Head of caudate nucleus (tissue), 42 donors: Measurements from ENCODE around the gene GULP1.

Experiments
- DNase-seq, 42 donors: peaks; one replicate each; pipeline versions ENCODE4 v3.0.0 to v3.0.0-alpha.2; 2020 to 2021; ENCODE audit warnings: mixed read lengths in 7 of 42
- intact Hi-C: fragments of 100-400 bp; cut with DNase I; formaldehyde crosslinking; loops from one replicate; pipeline ENCODE4 v1.15.0; 2022

Gene GULP1

DNA sequence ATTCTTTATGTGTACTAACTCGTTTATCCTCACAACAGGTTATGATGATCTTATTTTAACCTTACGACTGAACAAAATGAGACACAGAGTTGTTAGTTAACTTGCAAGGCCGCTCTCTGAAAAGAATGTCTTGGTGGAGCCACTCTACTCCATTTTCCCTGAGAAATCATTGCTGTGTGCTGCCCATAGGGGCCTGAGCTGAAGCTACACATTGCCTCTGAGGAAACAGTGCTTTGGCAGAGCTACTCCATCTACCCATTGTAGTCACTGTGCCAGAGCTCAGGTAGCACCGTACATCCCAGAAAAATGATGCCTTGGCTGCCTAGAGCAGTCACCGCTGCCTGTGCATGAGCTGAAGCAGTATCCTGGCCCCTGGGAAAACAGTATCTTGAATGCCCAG, 61.6 kb downstream of the GULP1 start:
- intact Hi-C loops = no loop called here
- no peak for DNase-seq

DNA sequence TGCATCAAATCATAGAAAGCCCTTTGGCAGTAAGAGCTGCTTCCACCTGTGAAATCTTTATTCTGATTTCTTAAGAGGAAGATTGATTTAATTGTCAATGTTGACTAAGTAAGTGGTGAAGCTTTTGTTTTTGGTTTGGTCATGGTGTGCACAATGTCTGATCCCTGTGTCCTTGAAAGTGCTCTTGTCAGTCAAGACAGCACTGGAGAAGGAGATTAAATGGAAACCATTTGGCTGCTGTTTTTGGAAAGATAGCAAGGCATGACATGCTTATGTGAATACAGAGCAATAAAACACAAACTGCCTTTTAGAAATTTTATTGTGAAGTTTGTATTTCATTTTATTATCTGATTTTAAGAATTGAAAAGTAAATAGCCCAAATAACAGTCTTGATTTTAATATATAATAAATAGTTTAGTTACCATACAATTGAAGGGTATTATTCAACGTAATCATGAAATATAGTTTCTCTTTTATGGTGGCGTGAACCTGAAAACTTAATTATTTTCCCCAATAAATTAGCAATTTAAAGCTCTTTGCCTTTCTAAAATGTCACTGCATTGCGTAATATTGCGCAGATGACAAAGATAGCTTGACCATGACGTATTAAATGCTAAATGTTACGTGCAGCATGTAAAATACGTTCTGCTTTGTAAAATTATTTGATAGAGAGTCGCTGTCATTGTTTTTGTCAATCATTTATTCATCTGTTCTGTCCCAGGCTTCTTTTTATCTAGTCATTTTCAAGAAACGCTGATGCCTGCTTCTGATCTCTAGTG, 69.0 kb downstream of the GULP1 start:
- DNase-seq = no peak
- intact Hi-C loops = no loop called here

DNA sequence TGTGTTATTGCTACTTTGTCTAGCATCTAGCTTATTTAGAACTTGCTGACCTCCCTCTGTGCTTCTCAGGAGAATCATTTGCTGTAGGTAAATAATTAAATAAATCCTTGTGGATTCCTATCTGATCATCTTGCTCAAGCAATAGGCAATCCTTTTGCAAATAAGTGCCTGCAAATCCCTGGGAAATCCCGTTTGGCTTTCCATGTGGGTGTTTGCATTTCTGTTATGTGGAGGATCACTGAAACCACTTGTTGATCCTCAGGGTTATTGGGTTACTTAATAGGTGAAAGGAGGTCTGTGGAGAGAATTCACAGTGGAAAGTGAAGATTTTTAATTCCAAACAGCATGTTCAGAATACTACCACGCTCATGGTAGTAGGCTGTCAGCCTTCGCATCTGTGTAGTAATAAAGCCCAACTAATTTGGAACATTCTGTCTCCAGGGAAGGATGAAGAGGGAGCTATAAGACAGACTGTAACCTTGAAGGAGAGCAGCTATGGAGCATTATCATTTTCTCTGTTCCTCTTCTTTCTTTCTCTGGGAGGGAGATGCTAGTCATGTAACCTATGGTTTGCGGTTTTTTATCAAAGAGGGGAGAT, 72.5 kb downstream of the GULP1 start:
- peak in 5 of 42 donors; percentile 9 to 52 (median 25) for DNase-seq
- intact Hi-C loops = no loop called here

DNA sequence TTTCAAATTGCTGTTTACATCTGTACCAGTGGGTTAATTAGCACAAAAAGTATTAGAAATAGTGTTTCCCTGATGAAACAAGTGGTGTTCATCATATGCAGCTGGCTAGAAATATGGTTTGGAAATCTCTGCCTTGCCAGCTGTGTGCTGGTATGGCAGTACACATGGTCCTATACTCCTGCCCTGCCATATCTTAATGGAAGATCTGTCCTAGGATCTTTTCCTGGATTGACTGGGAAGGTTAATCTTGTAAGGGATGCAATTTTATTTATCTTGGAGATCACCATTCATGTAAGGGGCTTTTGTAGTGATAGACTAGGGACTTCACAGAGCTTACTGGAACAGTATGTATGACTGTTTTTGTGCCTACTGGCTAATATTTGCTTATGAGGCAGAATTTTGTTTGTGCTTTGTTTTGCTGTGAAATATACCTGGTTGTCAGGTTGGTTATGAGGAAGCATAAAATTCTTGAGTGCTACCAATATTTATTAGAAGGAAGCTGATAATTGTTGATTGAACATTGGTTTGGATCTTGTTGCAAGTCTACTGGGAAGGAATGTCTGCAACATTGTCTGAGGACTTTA, 73.5 kb downstream of the GULP1 start:
- intact Hi-C loops = no loop called here
- DNase-seq = no peak

DNA sequence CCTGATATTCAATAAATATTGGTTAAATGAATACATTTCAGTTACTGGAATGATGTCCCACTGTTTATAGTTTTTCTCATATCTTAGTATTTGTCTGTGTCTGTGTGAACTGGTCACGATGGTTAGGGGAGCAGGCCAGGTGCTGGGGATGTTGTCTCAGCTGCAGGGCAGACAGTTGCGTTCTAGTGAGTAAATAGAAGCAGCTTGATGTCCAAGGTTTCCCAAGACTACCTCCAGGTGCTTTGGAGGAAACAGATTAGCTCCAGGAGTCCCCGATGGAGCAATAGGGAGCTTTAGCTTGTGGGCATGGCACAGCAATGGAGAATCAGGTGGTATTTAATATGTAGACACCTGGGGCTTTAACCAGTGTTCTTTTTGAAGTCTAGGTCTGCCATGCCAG, 75.5 kb downstream of the GULP1 start:
- DNase-seq = no peak
- intact Hi-C loops = no loop called here

DNA sequence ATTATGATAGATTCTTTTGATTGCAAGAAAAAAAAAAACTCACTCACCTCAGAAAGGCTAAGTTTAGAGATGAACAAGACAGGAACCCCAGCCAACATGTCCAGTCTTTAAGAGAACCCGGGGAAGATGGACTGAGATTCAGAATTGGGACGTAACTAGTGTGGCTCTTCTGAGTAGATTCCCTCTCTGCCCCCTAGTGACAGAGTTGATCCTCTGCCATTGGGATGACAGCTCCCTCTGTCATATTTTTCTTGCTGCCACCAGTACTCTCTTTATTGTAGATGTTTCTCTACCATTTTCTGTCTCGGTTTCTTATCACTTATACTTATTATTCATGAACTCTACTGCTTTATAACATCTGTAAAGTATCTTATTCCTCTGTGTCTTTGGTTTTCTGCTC, 77.7 kb downstream of the GULP1 start:
- peak in 29 of 42 donors; percentile 11 to 81 (median 48) for DNase-seq
- intact Hi-C loops = no loop called here

DNA sequence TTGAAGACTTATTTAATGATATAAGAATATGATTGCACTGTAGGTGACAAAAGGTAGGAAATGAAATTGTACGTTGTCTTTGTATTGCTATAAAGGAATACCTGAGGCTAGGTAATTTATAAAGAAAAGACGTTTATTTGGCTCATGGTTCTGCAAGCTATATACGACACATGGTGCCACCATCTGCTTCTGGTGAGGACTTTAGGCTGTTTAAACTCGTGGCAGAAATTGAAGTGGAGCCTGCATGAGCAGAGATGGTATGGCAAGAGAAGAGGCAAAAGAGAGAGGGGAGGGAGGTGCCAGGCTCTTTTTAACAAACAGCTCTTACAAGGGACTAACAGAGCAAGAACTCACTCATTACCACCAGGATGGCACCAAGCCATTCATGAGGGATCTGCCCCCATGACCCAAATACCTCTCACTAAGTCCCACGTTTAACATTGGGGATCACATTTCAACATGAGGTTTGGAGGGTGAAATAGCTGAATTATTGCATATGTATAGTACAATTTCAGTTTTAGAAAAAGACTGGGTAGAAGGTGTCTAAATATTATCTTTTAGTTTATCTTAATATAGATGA, 86.8 kb downstream of the GULP1 start:
- intact Hi-C loops = no loop called here
- DNase-seq = no peak

DNA sequence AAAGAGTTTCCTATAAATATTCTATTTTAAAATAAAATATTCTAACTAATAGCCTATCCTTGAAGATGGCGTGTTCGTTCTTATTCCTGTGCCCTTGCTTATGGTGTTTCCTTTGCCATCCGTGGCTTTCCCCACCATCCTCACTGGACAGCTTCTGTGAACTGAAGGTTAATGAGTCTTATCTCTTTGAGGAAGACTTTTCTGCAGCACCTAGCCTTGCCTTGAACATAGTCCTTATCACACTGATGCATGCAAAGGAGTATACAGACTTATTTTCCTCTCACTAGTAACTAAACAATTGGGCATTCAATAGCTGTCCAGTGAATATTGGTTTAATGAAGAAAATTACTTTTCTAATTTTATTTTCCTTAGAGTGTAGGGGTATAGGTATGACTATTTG, 88.1 kb downstream of the GULP1 start:
- DNase-seq = no peak

DNA sequence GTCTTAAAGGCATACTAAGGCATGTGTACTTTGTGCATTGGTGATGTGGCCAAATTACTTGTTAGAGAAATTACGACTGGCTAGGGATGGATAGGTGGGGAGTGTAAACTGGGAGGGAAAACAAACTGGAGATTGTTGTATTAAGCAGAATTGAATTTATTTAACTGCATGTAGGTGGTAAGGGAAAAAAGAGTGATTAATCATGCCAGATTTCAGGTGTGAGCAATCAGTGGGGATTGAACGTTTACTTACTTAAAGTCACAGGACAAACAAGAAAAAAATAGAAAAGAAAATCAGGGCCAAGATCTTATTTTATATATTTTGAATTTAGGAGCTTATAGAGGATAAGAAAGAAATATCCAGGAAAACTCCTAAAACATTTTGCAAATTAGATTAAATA, 88.6 kb downstream of the GULP1 start:
- DNase-seq = no peak
- intact Hi-C loops = no loop called here

More for the DNA sequence above, 88.1 kb downstream of the GULP1 start:
- intact Hi-C loops = no loop called here

DNA sequence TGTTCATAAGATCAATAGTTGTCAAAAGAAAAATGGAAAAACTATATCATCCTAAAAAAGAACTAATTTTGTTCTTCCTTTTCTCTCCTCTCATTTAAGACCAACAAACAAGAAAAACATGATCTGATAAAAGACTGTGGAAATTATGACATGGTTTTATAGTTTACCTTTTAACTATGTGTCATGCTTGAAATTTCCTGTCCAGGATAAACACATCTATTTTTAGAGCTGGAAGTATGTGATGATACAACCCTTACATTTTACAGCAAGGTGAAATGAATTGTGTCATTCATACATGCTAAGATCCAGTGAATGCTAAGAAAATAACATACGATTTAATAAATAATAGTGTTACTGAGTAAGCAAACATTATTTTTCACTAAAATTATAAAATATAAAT, 89.9 kb downstream of the GULP1 start:
- intact Hi-C loops = no loop called here
- no peak for DNase-seq

DNA sequence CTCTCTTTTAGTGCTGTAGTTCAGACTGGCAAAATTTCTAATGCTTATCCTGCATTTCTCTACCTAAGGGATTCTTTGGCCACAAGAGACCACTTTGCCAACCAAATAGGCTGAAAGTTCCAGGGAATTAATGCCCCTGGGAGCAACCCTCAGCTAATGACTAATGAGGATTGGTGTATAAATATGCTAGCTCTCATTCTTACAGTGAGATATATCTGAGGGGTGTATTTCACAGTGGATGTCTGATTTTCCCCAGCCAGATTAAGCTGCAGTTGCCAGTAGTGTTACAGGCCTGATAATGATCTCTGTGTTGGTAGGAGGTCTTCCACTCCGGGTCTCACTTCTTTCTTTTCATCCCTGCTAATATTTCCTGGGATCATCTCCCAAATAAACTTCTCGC, 90.4 kb downstream of the GULP1 start:
- intact Hi-C loops = no loop called here
- DNase-seq = no peak

DNA sequence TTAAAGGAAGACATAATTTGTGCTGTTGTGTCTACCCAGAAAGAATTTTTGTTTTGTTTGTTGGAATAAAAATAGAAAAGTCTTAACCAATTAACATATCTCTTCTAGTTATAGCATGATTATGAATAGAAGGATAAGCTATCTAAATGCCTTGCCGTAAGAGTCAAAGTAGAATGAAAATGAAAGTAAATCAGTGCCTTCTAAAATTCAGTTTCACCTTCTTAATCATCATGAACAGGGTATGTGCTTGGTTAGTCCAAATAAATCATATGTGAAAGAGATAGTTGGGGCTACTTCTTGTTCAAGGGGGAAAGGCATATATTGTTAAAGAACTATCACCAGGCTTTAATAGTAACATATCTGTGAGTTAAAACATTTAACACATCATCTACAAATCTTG, 91.5 kb downstream of the GULP1 start:
- intact Hi-C loops = no loop called here
- DNase-seq = no peak

DNA sequence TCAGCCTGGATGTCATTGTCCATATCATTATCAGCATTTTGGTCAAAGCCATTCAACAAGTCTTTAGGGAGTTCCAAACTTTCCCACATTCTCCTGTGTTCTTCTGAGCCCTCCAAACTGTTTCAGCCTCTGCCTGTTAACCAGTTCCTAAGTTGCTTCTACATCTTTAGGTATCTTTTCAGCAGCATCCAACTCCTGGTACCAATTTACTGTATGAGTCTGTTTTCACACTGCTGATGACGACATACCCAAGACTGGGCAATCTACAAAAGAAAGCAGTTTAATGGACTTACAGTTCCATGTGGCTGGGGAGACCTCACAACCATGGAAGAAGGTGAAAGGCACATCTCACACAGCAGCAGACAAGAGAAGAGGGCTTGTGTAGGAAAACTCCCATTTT, 94.2 kb downstream of the GULP1 start:
- intact Hi-C loops = no loop called here
- DNase-seq = no peak

DNA sequence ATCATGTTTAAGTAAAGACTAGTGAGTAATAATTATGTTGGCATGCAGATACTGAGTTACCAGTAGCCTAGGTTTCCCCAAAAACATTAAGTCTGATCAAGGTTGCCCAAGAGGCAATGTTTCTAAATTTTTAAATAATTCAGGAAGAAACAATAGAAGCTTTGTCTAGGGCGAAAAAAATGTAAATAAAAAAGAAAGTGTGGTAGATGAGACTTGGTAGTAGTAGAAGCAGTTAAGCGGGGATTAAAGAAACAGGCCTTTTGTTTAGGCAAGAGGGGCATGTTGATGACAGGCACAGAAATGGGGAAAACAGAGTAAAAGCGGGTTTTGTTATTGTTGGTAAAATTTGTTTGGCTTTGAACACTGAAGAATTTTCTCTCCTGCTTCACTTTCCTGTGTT, 97.2 kb downstream of the GULP1 start:
- no peak for DNase-seq
- intact Hi-C loops = no loop called here

DNA sequence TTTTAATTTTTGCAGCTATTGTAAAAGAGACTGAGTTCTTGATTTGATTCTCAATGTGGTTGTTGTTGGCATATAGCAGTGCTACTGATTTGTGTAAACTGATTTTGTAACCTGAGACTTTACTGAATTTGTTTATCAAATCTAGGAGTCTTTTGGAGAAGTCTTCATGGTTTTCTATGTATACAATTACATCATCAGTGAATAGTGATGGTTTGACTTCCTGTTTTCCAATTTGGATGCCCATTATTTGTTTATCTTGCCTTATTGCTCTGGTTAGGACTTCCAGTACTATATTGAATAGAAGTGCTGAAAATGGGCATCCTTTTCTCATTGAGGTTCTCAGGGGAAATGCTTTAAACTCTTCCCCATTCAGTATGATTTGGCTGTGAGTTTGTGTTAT, 99.7 kb downstream of the GULP1 start:
- intact Hi-C loops = no loop called here

DNA sequence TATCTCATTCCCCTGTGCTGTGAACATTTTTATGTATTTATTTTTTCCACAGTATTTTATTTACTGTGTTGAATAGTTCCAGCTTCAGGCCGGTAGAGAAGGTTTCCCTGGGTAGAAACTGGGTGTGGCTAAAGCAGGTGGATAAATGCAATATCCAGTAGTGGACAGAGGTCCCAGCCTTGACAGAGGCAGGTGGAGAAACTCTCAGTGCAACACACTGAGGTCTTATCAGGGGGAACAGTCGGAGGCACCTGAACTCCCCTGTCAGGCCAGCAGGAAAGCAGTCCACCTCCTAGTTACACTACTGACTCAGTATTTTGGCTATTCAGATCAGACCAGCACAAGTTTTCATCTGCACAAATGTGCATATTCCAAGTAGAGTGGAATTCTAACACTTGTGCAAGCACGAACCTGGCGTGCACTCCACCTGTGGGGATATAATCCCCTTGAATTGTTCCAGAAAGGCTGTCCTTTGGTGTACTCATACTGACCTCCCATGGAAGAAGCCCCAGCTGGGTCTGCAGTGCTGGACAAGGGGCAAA, 103.3 kb downstream of the GULP1 start:
- DNase-seq = no peak
- intact Hi-C loops = no loop called here

More for the DNA sequence above, 99.7 kb downstream of the GULP1 start:
- DNase-seq = no peak

DNA sequence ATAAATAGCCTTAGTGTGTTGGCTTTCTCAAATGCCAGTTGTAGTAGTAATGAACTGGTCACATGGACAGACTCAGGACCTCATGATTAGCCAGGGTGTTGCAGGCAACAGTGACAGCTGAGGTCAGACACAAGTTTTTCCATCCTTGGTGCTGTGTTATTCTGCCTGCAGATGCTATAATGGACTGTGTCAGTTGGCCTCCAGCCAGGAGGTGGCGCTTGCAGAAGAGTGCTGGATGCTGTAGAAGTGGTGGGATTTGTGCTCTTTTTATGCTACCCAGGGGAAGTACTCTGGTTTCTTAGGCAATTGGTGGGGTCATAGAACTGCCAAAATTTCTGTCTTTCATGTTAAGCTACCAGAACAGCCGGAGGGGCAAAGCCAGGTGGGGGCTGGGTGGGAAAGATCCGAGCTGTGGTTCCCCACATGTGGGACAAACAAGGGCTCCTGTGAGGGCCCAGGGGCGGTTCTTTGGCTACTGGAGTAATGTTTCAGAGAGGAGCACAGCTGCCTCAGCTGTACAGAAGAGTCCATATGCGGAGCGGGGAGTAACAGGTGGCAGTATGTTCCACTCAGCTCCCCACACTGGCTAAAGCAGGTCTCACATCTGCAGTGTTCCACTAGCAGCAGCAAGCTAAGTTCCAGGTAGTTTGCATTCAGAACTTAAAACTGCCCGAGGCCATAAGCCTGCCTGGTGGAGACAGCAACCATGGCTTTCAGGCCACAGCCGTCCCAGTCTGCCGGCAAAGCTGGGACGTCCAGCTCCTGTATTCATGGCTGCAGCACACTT, 104.4 kb downstream of the GULP1 start:
- DNase-seq = no peak
- intact Hi-C loops = no loop called here

DNA sequence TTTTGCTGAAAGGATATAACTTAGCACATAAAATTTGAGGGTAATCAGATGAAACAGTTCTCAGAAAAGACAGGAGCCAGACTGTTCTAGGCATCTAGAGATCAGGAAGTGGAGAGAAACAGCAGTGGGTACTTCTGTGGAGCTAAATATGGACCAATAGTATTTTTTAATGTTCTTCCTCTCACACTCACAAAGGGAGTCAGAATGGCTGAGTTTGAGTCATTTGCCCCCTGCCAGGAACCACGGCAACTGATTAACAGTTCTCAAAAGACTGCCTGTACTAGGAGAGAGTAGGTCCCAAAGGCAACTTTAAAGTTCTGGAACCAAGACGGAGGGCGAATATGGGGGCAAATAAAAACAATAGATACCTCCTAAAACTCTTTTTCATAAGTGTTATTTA, 107.5 kb downstream of the GULP1 start:
- DNase-seq = no peak
- intact Hi-C loops = no loop called here

DNA sequence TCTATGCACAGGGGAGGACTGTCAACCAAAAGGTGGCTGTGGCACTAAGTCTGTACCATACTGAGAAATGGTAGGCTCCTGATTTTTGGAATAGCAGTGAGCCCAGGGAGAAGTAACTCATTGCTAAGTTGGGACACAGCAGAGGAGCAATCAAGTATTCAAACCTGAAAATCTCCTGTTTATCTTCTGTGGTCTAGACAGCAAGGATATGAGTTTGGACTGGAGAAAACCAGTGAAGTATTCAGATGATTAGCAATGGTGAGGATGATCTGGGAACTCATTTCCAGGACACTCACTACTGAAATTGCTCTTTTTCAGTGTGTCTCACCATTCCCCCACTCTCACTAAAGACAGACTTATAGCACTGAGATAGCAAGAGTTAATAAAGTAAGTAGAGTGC, 112.0 kb downstream of the GULP1 start:
- no peak for DNase-seq
- intact Hi-C loops = no loop called here
